Mesothelial cell of epicardium (in vitro differentiated cells): ENCODE measurements around the gene TMPRSS9. TPM values are rescaled to one million over a fixed set of nuclear protein-coding genes. Genes with fewer than 3 reads are reported as not detected.

ENCODE experiments used
- DNase-seq, 2 experiments: peaks; one replicate each; pipeline ENCODE4 v3.0.0; 2021; ENCODE audit warnings: low spot score in 2 of 2; ENCODE audit not compliant: unreplicated experiment in 2 of 2
- H3K27ac Mint-ChIP-seq: 2 replicates; pipeline ENCODE4 v1.8.0; 2021; ENCODE audit warnings: mixed read lengths
- H3K27me3 Mint-ChIP-seq: 2 replicates; pipeline ENCODE4 v1.8.0; 2021; ENCODE audit warnings: low read depth, mixed read lengths
- H3K36me3 Mint-ChIP-seq: 2 replicates; pipeline ENCODE4 v1.8.0; 2021; ENCODE audit warnings: mixed read lengths
- H3K4me1 Mint-ChIP-seq: 2 replicates; pipeline ENCODE4 v1.8.0; 2021; ENCODE audit warnings: mixed read lengths
- H3K4me3 Mint-ChIP-seq: 2 replicates; pipeline ENCODE4 v1.8.0; 2021; ENCODE audit warnings: mild to moderate bottlenecking, moderate library complexity, mixed read lengths
- H3K9me3 Mint-ChIP-seq: 2 replicates; pipeline ENCODE4 v1.8.0; 2021; ENCODE audit warnings: mixed read lengths
- total RNA-seq: library from RNA; stranded (reverse); gene quantifications from 3 replicates; pipeline ENCODE4 v1.2.1, GENCODE V29; 2021
- TF ChIP-seq, protein P1 (sequence below): fragments of 200-600 bp; sonication (generic); IDR thresholded peaks from one replicate; pipeline ENCODE4 v1.5.0; 2021; ENCODE audit warnings: antibody characterized with exemption; ENCODE audit not compliant: unreplicated experiment

Gene TMPRSS9
- total RNA-seq, 1 donor from 2014 or later = 1.4 TPM

- Mint-ChIP-seq H3K36me3 (no peaks in the 10 kb centered on the region), H3K4me1 (peaks cover 31% of the 10 kb centered on the region), H3K27ac (no peak overlapping the region), H3K4me3 (no peak overlapping the region), H3K27me3 (no peaks in the 10 kb centered on the region), H3K9me3 (no peaks in the 10 kb centered on the region)
- TF ChIP-seq, protein P1, sequence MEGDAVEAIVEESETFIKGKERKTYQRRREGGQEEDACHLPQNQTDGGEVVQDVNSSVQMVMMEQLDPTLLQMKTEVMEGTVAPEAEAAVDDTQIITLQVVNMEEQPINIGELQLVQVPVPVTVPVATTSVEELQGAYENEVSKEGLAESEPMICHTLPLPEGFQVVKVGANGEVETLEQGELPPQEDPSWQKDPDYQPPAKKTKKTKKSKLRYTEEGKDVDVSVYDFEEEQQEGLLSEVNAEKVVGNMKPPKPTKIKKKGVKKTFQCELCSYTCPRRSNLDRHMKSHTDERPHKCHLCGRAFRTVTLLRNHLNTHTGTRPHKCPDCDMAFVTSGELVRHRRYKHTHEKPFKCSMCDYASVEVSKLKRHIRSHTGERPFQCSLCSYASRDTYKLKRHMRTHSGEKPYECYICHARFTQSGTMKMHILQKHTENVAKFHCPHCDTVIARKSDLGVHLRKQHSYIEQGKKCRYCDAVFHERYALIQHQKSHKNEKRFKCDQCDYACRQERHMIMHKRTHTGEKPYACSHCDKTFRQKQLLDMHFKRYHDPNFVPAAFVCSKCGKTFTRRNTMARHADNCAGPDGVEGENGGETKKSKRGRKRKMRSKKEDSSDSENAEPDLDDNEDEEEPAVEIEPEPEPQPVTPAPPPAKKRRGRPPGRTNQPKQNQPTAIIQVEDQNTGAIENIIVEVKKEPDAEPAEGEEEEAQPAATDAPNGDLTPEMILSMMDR = no peak
- DNase-seq = no peak
Measured at GRCh38 chr19:2374808-2375207, 14.7 kb downstream of the TMPRSS9 start.

- Mint-ChIP-seq H3K4me3 (no peak overlapping the region), H3K27ac (no peak overlapping the region), H3K27me3 (no peaks in the 10 kb centered on the region), H3K9me3 (no peaks in the 10 kb centered on the region), H3K4me1 (peaks cover 31% of the 10 kb centered on the region), H3K36me3 (no peaks in the 10 kb centered on the region)
- DNase-seq = no peak
- TF ChIP-seq, protein P1 = no peak
Measured at GRCh38 chr19:2375353-2376121, 15.5 kb downstream of the TMPRSS9 start.

DNA sequence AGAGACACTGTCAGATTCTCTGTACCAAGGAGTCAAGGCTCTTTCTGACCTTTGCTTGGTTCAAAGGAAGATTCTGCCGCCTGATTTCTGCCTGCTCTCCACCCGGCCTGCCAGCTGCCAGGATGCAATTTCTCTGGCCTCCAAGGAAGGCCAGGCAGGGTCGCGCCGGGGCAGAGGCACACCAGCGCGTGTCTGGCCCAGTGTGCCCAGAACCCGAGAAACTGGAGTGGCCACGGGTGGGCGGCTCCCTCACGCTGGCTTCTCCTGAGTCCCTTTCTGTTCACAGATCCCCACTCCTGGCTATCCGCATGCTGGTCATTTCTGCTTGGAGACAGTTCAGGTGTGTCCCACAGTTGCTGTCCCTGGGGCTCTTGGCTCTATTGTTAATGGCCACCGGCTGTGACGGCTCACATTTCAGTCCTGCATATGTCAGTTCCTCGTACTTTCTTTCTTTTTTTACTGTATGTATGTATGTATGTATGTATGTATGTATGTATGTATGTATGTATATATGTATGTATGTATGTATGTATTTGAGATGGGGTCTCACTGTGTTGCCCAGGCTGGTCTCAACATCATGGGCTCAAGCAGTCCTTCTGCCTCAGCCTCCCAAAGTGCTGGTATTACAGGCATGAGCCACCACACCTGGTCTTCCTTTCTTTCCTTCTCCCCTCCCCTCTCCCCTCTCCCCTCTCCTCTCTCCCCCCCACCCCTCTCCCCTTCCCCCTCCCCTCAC is 16.9 kb downstream of the TMPRSS9 start:
- TF ChIP-seq, protein P1 = no peak
- Mint-ChIP-seq H3K4me3 (no peak overlapping the region), H3K9me3 (peaks cover 5% of the 10 kb centered on the region), H3K27ac (peak overlapping the region; percentile 30), H3K36me3 (peaks cover 5% of the 10 kb centered on the region), H3K4me1 (peaks cover 37% of the 10 kb centered on the region), H3K27me3 (no peaks in the 10 kb centered on the region)
- DNase-seq = no peak

DNA sequence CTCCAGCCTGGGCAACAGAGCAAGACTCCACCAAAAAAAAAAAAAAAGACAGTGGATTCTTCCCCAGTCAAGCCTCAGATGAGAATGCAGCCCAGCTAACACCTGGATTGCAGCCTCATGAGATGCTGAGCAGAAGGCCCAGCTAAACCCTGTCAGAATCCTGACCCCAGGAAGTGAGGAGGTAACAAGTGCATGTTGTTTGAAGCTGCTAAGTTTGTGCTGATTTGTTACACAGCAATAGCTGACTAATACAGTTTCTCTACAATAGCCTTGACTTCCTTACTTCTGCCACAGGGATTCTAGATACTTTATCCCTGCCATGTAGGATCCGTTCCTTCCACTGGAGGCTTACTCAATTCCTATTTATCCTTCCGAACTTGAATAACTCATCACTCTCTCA is 20.5 kb downstream of the TMPRSS9 start:
- no peak overlapping the region for H3K4me3 Mint-ChIP-seq
- H3K27me3 Mint-ChIP-seq = no peaks in the 10 kb centered on the region
- peak overlapping the region; percentile 89 for H3K27ac Mint-ChIP-seq
- peaks cover 5% of the 10 kb centered on the region for H3K36me3 Mint-ChIP-seq
- peaks cover 5% of the 10 kb centered on the region for H3K9me3 Mint-ChIP-seq
- no peak for DNase-seq
- TF ChIP-seq, protein P1 = no peak
- H3K4me1 Mint-ChIP-seq = peaks cover 28% of the 10 kb centered on the region

DNA sequence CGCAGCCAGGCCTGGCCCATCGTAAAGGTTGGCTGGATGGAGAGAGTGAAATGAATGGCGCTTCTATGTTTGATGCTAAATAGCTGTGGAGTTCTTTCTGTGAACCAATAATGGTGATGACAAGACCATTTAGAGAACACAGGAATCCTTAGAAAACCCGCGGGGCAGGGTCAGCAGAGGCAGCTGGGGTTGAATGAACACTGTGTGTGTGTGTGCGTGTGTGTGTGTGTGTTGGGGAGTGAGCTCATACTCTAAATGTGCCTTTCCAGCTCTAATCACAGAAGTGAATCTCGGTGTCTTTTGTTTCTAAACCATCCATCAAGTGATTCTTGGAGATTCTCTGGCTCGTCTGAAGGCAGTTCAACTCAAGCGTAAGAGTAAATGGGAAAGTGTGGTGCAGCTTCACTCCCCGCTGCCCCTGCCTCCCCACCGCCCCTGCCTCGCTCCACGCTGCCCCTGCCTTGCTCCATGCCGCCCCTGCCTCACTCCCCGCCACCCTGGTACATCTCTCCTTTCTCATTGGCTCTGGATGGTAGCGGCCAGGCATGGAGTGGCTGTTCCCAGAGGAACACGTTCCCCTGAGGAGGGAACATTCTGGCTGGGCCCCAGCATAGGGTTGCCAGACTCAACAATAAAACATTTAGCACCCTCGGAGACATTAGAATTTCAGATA is 21.2 kb downstream of the TMPRSS9 start:
- TF ChIP-seq, protein P1 = no peak
- Mint-ChIP-seq H3K27me3 (no peaks in the 10 kb centered on the region), H3K27ac (peak overlapping the region; percentile 89), H3K4me3 (no peak overlapping the region), H3K4me1 (peaks cover 25% of the 10 kb centered on the region), H3K36me3 (peaks cover 5% of the 10 kb centered on the region), H3K9me3 (peaks cover 5% of the 10 kb centered on the region)
- no peak for DNase-seq
